Naive thymus-derived CD8-positive, alpha-beta T cell (primary cell): ENCODE measurements around the gene KLRF1. TPM values are rescaled to one million over a fixed set of nuclear protein-coding genes. Genes with fewer than 3 reads are reported as not detected.

Experiments used
- ATAC-seq, 2 donors: fragments of 150-1000 bp; cut with Tn5 transposase in 1 of 2; sonication (Bioruptor Pico), chemical (Tn5 transposase) in 1 of 2; 1 replicate in 1 of 2; 2 replicates in 1 of 2; pipeline ENCODE4 v1.10.0; 2021; ENCODE audit warnings: mild to moderate bottlenecking in 2 of 2, moderate library complexity in 2 of 2
- POLR2A ChIA-PET: fragments of 350-600 bp; sonication (Branson Sonifier 250); formaldehyde crosslinking; loops from one replicate; lab custom pipeline; 2021; ENCODE audit warnings: antibody characterized with exemption; lab: Charles Lee
- DNase-seq, 10 donors: peaks; one replicate each; pipeline versions ENCODE4 v3.0.0 to v3.0.0-alpha.2; 2020 to 2022
- H3K27ac Mint-ChIP-seq, 10 donors: one replicate each; pipeline ENCODE4 v1.8.0; 2020 to 2022; ENCODE audit warnings: mild to moderate bottlenecking in 10 of 10, mixed read lengths in 10 of 10, moderate library complexity in 4 of 10, inconsistent platforms in 1 of 10
- H3K27me3 Mint-ChIP-seq, 5 donors: one replicate each; pipeline ENCODE4 v1.8.0; 2021 to 2022; ENCODE audit warnings: mixed read lengths in 5 of 5
- H3K36me3 Mint-ChIP-seq, 3 donors: one replicate each; pipeline ENCODE4 v1.8.0; 2020 to 2022; ENCODE audit warnings: mixed read lengths in 3 of 3, mild to moderate bottlenecking in 2 of 3, inconsistent platforms in 1 of 3
- H3K4me1 Mint-ChIP-seq, 4 donors: one replicate each; pipeline ENCODE4 v1.8.0; 2021 to 2022; ENCODE audit warnings: mixed read lengths in 4 of 4
- H3K4me3 Mint-ChIP-seq, 10 donors: one replicate each; pipeline ENCODE4 v1.8.0; 2020 to 2022; ENCODE audit warnings: mild to moderate bottlenecking in 10 of 10, mixed read lengths in 10 of 10, moderate library complexity in 6 of 10, inconsistent platforms in 1 of 10
- H3K9me3 Mint-ChIP-seq, 9 donors: one replicate each; pipeline ENCODE4 v1.8.0; 2020 to 2022; ENCODE audit warnings: mixed read lengths in 9 of 9, mild to moderate bottlenecking in 3 of 9, inconsistent platforms in 1 of 9, moderate library complexity in 1 of 9
- polyA plus RNA-seq, 3 donors: library from polyadenylated mRNA; unstranded; fragments of 300-500 nt; fragmentation: Illumina TruSeq; gene quantifications; one replicate each; pipeline ENCODE4 v1.2.3, GENCODE V29; 2021
- total RNA-seq, 8 experiments: library from RNA in 2 of 8; stranded (reverse) in 2 of 8; gene quantifications; one replicate each; pipeline ENCODE4 v1.2.3 and lab custom pipeline; 2021 to 2026

KLRF1 gene
- total and polyA plus RNA-seq, 5 experiments from 2014 or later = 0.83 to 83.4 (median 0.93) TPM

GRCh38 chr12:9794484-9795093, 32.7 kb upstream of the KLRF1 start:
- H3K27ac Mint-ChIP-seq = peak overlapping the region; percentile 9 to 81 (median 41)
- H3K9me3 Mint-ChIP-seq = peaks cover 0 to 5% (median 0%) of the 10 kb centered on the region in 9 donors
- no peaks in the 10 kb centered on the region for H3K27me3 Mint-ChIP-seq
- peaks cover 22 to 68% (median 45%) of the 10 kb centered on the region in 4 donors for H3K4me1 Mint-ChIP-seq
- POLR2A ChIA-PET = interaction anchor here (1.3 to 6.7 kb wide), 3 partner anchors 35 to 52 kb away, joined by 5 to 84 read pairs (median 71); partner anchors contain the start of gene CD69
- DNase-seq (peak in 1 of 10 donors; percentile 13), ATAC-seq (no peak)
- peak overlapping the region; percentile 1 to 78 (median 56) for H3K4me3 Mint-ChIP-seq
- H3K36me3 Mint-ChIP-seq = no peaks in the 10 kb centered on the region

GRCh38 chr12:9795945-9796344, 31.3 kb upstream of the KLRF1 start:
- Mint-ChIP-seq H3K27me3 (no peaks in the 10 kb centered on the region), H3K27ac (peak overlapping the region in 7 of 10 donors; percentile 15 to 91 (median 60))
- POLR2A ChIA-PET = interaction anchor here (5.8 to 6.7 kb wide), 2 partner anchors 36 to 45 kb away, joined by 71 to 84 read pairs; partner anchors contain the start of gene CD69

GRCh38 chr12:9796346-9796745, 30.9 kb upstream of the KLRF1 start:
- Mint-ChIP-seq H3K27me3 (no peaks in the 10 kb centered on the region), H3K36me3 (no peaks in the 10 kb centered on the region), H3K4me1 (peaks cover 22 to 61% (median 45%) of the 10 kb centered on the region in 4 donors), H3K4me3 (peak overlapping the region in 9 of 10 donors; percentile 35 to 84 (median 55)), H3K9me3 (no peaks in the 10 kb centered on the region), H3K27ac (peak overlapping the region in 9 of 10 donors; percentile 1 to 91 (median 56))
- DNase-seq = peak in 2 of 10 donors; percentile 21 to 27
- peak; percentile 15 to 30 for ATAC-seq
- POLR2A ChIA-PET = interaction anchor here (5.8 to 6.7 kb wide), 2 partner anchors 37 to 45 kb away, joined by 71 to 84 read pairs; partner anchors contain the start of gene CD69

More at GRCh38 chr12:9795945-9796344, 31.3 kb upstream of the KLRF1 start:
- peak overlapping the region in 7 of 10 donors; percentile 9 to 84 (median 39) for H3K4me3 Mint-ChIP-seq
- ATAC-seq (no peak), DNase-seq (no peak)
- peaks cover 22 to 65% (median 45%) of the 10 kb centered on the region in 4 donors for H3K4me1 Mint-ChIP-seq
- H3K9me3 Mint-ChIP-seq = no peaks in the 10 kb centered on the region
- no peaks in the 10 kb centered on the region for H3K36me3 Mint-ChIP-seq

GRCh38 chr12:9796971-9797370, 30.3 kb upstream of the KLRF1 start:
- no peaks in the 10 kb centered on the region for H3K9me3 Mint-ChIP-seq
- POLR2A ChIA-PET = interaction anchor here (5.8 to 6.7 kb wide), 2 partner anchors 37 to 46 kb away, joined by 71 to 84 read pairs; partner anchors contain the start of gene CD69
- H3K36me3 Mint-ChIP-seq = no peaks in the 10 kb centered on the region
- ATAC-seq (no peak), DNase-seq (no peak)
- peak overlapping the region in 8 of 10 donors; percentile 3 to 91 (median 46) for H3K27ac Mint-ChIP-seq
- peak overlapping the region in 8 of 10 donors; percentile 14 to 84 (median 46) for H3K4me3 Mint-ChIP-seq
- H3K27me3 Mint-ChIP-seq = no peaks in the 10 kb centered on the region
- peaks cover 20 to 58% (median 45%) of the 10 kb centered on the region in 4 donors for H3K4me1 Mint-ChIP-seq

- peak; percentile 18 to 89 (median 68) for DNase-seq
- POLR2A ChIA-PET = interaction anchor here (0.9 to 6.7 kb wide), 4 partner anchors 16 to 56 kb away, joined by 3 to 84 read pairs (median 37); partner anchors contain the start of gene CD69
- Mint-ChIP-seq H3K27ac (peak overlapping the region in 4 of 10 donors; percentile 11 to 52 (median 36)), H3K9me3 (no peaks in the 10 kb centered on the region), H3K36me3 (no peaks in the 10 kb centered on the region), H3K4me1 (peaks cover 20 to 50% (median 43%) of the 10 kb centered on the region in 4 donors), H3K27me3 (no peaks in the 10 kb centered on the region), H3K4me3 (peak overlapping the region in 1 of 10 donors; percentile 37)
- peak; percentile 97 for ATAC-seq
Observed at GRCh38 chr12:9797722-9798619, 29.3 kb upstream of the KLRF1 start.

- ATAC-seq = no peak
- Mint-ChIP-seq H3K9me3 (no peaks in the 10 kb centered on the region), H3K27me3 (no peaks in the 10 kb centered on the region), H3K27ac (no peak overlapping the region), H3K36me3 (no peaks in the 10 kb centered on the region), H3K4me1 (peaks cover 10 to 30% (median 25%) of the 10 kb centered on the region in 4 donors), H3K4me3 (no peak overlapping the region)
- no peak for DNase-seq
- POLR2A ChIA-PET = interaction anchor here (0.8 to 6.7 kb wide), 5 partner anchors 14 to 57 kb away, joined by 3 to 84 read pairs (median 4); partner anchors contain the start of gene CD69
Observed at GRCh38 chr12:9799961-9800360, 27.3 kb upstream of the KLRF1 start.

GRCh38 chr12:9805883-9806282, 21.4 kb upstream of the KLRF1 start:
- Mint-ChIP-seq H3K9me3 (no peaks in the 10 kb centered on the region), H3K36me3 (no peaks in the 10 kb centered on the region), H3K4me3 (no peak overlapping the region), H3K4me1 (peaks cover 3 to 5% (median 4%) of the 10 kb centered on the region in 4 donors), H3K27me3 (peaks cover 0 to 3% (median 0%) of the 10 kb centered on the region in 5 donors), H3K27ac (no peak overlapping the region)
- DNase-seq = no peak
- POLR2A ChIA-PET = no interaction called here
- ATAC-seq = no peak

GRCh38 chr12:9806714-9807113, 20.6 kb upstream of the KLRF1 start:
- Mint-ChIP-seq H3K4me1 (peaks cover 3 to 7% (median 5%) of the 10 kb centered on the region in 4 donors), H3K27me3 (peaks cover 0 to 3% (median 0%) of the 10 kb centered on the region in 5 donors), H3K4me3 (no peak overlapping the region), H3K27ac (no peak overlapping the region), H3K9me3 (no peaks in the 10 kb centered on the region), H3K36me3 (no peaks in the 10 kb centered on the region)
- POLR2A ChIA-PET = no interaction called here
- ATAC-seq = no peak
- DNase-seq = no peak

GRCh38 chr12:9808504-9808903, 18.8 kb upstream of the KLRF1 start:
- Mint-ChIP-seq H3K4me1 (peaks cover 5 to 8% (median 8%) of the 10 kb centered on the region in 4 donors), H3K27ac (no peak overlapping the region), H3K9me3 (no peaks in the 10 kb centered on the region), H3K36me3 (no peaks in the 10 kb centered on the region), H3K4me3 (no peak overlapping the region), H3K27me3 (peaks cover 0 to 3% (median 0%) of the 10 kb centered on the region in 5 donors)
- POLR2A ChIA-PET = interaction anchor here (0.9 kb wide), 1 partner anchor 58 kb away, joined by 3 read pairs; no protein-coding TSS in a partner anchor
- DNase-seq = no peak
- ATAC-seq = no peak

GRCh38 chr12:9809338-9809737, 17.9 kb upstream of the KLRF1 start:
- peaks cover 9 to 17% (median 14%) of the 10 kb centered on the region in 4 donors for H3K4me1 Mint-ChIP-seq
- no peak overlapping the region for H3K27ac Mint-ChIP-seq
- no peak overlapping the region for H3K4me3 Mint-ChIP-seq
- H3K9me3 Mint-ChIP-seq = no peaks in the 10 kb centered on the region
- POLR2A ChIA-PET = interaction anchor here (0.9 kb wide), 1 partner anchor 59 kb away, joined by 3 read pairs; no protein-coding TSS in a partner anchor
- DNase-seq = no peak
- ATAC-seq = no peak
- H3K36me3 Mint-ChIP-seq = no peaks in the 10 kb centered on the region
- H3K27me3 Mint-ChIP-seq = peaks cover 0 to 3% (median 0%) of the 10 kb centered on the region in 5 donors

- no peak for DNase-seq
- H3K4me1 Mint-ChIP-seq = peaks cover 9 to 17% (median 14%) of the 10 kb centered on the region in 4 donors
- ATAC-seq = no peak
- H3K27ac Mint-ChIP-seq = no peak overlapping the region
- H3K27me3 Mint-ChIP-seq = peaks cover 0 to 3% (median 0%) of the 10 kb centered on the region in 5 donors
- H3K36me3 Mint-ChIP-seq = no peaks in the 10 kb centered on the region
- POLR2A ChIA-PET = no interaction called here
- no peak overlapping the region for H3K4me3 Mint-ChIP-seq
- H3K9me3 Mint-ChIP-seq = no peaks in the 10 kb centered on the region
Observed at GRCh38 chr12:9809866-9810265, 17.4 kb upstream of the KLRF1 start.

- H3K27ac Mint-ChIP-seq = no peak overlapping the region
- H3K4me1 Mint-ChIP-seq = peaks cover 9 to 17% (median 14%) of the 10 kb centered on the region in 4 donors
- no peak overlapping the region for H3K4me3 Mint-ChIP-seq
- DNase-seq (no peak), ATAC-seq (no peak)
- H3K27me3 Mint-ChIP-seq = peaks cover 0 to 3% (median 0%) of the 10 kb centered on the region in 5 donors
- H3K9me3 Mint-ChIP-seq = no peaks in the 10 kb centered on the region
- no peaks in the 10 kb centered on the region for H3K36me3 Mint-ChIP-seq
- POLR2A ChIA-PET = no interaction called here
Observed at GRCh38 chr12:9810671-9811070, 16.6 kb upstream of the KLRF1 start.
